NCI-H2196 treated with DMSO at 0.1 percent for 48 hours (cell line): ENCODE results near the gene MTIF2.
"Not testable (repeated sequence)": the region's sequence is repeated elsewhere in the genome, so short reads cannot be mapped to it uniquely, and the experiment has no call there.

ENCODE experiments used
- DNase-seq: peaks from one replicate; lab custom pipeline; 2025; ENCODE audit not compliant: unreplicated experiment; lab: John Stamatoyannopoulos, UW

The MTIF2 gene

GRCh38 chr2:55245411-55245810 lies 23.6 kb downstream of the MTIF2 start:
- no peak for DNase-seq

DNA sequence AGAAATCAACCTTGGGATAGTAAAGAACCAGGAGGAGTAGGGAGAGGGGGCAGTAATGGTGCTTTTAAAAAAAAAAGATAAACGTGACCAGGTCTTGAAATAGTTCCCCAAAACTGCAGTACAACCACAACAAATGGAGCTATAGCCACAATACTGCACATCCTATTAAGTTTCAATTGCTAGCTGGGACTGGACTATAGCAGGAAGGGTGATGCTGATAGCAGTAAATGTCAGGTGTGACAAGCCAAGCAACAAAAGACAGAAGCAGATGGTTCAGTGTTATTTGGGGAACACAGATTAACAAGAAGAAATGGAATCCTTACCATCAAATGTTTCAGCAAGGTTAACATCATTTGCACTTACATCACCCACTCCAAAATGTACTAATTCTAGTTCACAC lies 26.4 kb downstream of the MTIF2 start:
- DNase-seq = no peak

GRCh38 chr2:55241582-55241981 lies 27.4 kb downstream of the MTIF2 start:
- DNase-seq = not testable (repeated sequence)

DNA sequence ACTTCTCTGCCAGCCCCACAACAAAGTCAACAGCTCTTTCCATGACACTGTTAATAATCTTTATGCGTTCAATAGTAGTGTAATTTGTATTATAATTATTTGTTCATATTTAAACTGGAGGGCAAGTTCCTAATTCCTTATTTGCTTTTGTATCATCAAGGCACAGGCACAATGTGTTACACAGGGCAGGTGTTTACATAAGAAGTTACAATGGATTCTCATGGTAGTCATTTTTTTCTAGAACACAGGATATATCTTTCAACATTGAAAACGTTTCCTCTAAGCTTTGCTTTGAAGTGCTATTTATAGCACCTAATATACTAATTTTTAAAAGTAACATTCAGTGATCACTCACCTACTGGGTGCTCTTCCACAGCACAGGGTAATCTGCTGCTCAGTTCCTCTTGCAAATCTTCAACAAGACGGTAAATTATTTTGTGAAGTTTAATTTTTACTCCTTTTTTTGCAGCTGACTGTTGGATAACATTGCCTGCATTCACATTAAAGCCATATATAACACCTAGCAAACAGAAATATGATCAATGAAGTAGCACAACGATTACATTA lies 29.3 kb downstream of the MTIF2 start:
- DNase-seq = no peak

GRCh38 chr2:55236992-55237543 lies 32.0 kb downstream of the MTIF2 start:
- no peak for DNase-seq

DNA sequence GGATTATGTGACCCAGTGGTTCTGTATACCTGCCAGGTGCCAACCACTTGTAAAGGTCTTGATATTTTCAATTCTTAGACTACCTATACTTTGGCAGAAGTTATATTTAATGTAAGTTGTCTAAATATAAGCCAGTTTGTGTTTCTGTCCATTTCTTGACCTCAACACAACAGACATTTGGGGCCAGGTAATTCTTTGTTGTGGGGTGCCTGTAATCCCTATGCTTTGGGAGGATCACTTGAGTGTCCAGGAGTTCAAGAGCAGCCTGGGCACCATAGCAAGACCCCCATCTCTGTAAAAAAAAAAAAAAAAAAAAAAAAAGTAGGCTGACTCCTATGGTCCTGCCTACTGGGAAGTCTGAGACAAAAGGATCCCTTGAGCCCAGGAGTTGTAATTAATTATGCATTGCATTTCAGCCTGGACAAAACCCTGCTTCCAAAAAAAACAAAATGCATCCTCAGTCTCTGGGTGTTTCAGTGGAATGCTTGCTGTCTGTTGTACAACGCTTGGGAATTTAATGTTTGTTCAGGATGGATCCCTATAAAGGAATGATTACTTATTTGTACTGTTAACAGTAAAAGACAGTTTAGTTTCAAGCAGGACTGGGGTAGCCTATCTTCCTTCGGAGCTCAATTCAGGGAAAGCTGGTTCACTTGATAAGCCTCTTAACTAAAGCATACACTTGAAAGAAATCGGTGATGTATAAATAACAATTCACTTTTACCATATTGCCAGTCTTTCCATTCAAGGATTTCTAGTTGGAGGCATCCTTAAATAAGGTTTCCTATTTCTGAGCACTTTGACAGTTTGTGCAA lies 33.1 kb downstream of the MTIF2 start:
- no peak for DNase-seq

GRCh38 chr2:55233658-55233940 lies 35.4 kb downstream of the MTIF2 start:
- DNase-seq = no peak

- DNase-seq = no peak
Observed at GRCh38 chr2:55232863-55233657, 36.0 kb downstream of the MTIF2 start.

DNA sequence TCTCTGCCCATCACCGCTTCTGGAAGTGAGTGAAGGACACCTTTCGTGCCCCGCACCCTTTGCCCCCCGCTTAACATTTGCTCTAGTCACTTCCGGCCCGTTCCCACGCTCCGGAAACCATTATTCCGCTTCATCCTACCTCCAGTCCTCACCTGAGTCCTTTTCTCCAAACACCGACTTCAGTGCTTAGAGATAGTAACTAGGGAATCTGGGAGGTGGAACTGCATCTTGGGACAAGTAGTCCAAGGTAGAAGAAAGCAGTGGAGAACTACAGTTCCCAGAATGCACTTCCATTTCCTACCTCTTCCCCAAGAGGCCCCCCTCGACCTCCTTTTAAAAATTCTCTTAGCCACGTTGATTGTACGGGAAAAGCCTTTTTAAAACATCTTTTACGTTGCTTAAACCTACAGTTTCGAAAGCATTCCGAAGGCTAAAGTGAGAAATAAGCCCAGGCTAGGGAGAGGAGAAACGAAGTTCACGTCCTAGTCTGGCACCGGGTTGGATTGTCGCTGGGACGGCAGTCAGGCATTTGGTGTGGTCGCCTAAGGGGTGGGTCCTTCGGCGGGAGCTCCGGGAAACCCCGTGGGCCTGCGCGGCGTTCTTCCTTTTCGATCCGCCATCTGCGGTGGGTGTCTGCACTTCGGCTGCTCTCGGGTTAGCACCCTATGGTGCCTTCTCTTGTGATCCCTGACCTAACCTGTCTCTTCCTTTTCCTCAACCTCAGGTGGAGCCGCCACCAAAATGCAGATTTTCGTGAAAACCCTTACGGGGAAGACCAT lies 36.8 kb downstream of the MTIF2 start, which contains the start of the genes CLHC1 and RPS27A:
TSS of gene CLHC1 (minus strand) at position 210 of the 779 bp plus-strand sequence. CDS start 9,882 bp downstream, outside the sequence.
TSS of gene RPS27A (plus strand) at position 605 of the 779 bp plus-strand sequence. CDS start at position 742, 137 bp downstream.
- peak; percentile 76 for DNase-seq

GRCh38 chr2:55231546-55232083 lies 37.4 kb downstream of the MTIF2 start:
- no peak for DNase-seq

DNA sequence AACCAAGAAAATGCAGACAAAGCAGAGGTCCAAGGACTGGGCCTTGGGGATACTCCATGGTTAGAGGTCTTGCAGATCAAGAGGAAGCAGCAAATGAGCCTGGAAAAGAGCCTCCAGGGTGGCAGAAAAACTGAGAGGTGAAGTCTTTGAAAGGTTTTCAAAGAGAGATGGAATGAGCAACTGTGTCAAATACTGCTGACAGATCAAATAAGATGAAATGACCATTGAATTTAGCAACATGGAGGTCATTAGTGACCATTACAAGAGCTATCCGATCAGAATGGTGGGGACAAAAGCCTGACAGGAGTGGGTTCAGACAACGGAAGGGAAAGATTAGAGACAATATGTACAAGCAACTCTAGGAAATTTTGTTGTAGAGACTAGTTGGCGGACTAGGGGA lies 38.5 kb downstream of the MTIF2 start:
- no peak for DNase-seq

DNA sequence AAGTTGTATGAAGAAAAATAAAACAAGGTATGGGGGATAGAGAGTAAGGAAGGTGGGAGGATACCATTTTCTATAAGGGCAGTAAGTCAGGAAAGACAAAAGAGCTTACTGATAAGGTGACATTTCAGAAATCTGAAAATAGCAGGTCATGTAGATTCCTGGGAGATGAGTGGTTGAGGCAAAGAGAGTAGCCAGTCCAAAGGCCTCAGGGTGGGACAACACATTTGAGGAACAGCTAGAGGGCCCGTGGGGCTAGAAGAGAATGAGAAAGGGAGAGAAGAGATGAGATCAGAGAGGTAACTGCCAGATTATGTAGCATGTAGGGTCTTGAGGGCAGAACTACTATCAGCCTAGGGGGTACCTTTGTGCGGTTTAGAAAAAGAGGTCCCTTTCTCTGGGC lies 39.8 kb downstream of the MTIF2 start:
- DNase-seq = no peak

- DNase-seq = no peak
Observed at GRCh38 chr2:55228226-55228563, 40.8 kb downstream of the MTIF2 start.

DNA sequence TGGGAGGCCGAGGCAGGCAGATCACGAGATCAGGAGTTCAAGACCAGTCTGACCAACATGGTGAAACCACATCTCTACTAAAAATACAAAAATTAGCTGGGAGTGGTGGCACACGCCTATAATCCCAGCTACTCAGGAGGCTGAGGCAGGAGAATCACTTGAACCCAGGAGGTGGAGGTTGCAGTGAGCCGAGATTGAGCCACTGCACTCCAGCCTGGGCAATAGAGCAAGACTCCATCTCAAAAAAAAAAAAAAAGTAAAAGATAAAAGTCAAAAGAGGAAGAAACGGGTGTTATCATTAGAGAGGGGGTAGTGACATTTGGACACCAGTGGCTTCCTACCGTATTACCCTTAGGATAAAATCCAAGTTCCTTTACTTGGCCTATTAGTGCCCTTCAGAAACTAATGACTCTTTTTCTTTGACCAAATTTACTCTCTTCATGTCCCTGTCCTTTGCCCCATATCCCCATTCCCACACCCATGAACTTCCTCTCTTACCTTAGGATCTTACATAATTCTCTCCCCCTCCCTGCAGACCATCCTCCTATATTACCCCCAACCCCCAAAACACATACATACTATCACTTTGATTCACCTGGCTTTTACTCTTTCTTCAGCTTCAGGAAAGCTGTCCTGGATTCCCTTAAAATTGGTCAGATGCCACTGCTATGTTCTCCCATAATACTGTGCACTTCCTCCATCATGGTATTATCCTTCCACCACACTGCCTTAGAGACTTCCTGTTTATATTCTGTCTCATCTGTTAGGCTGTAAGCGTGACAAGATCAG lies 41.4 kb downstream of the MTIF2 start:
- not testable (repeated sequence) for DNase-seq

GRCh38 chr2:55225481-55226020 lies 43.5 kb downstream of the MTIF2 start:
- DNase-seq = no peak

DNA sequence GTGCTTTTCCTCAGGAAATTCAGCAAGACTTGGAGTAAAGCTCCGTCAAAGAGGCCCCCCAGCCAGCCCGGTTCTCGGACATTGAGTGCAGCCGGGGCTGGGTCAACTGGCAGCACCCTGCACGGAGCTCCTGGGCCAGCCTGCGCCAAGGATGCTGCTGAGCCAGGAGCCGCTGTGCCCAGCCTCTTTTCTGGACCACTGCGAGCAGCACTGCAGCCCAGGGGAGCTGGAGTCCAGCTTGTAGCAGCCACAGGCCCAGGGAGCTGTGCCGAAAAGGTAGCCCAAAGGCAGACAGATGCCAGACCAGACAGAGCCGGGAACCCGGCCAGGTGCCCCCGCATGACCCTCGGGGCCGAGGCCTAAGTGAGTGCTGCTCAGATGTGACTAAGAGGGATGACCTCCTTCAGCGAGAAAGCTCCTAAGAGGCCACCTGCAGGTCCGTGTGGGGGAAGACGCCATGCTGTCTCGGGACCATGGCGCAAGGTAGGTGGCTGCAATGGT lies 44.2 kb downstream of the MTIF2 start:
- no peak for DNase-seq

DNA sequence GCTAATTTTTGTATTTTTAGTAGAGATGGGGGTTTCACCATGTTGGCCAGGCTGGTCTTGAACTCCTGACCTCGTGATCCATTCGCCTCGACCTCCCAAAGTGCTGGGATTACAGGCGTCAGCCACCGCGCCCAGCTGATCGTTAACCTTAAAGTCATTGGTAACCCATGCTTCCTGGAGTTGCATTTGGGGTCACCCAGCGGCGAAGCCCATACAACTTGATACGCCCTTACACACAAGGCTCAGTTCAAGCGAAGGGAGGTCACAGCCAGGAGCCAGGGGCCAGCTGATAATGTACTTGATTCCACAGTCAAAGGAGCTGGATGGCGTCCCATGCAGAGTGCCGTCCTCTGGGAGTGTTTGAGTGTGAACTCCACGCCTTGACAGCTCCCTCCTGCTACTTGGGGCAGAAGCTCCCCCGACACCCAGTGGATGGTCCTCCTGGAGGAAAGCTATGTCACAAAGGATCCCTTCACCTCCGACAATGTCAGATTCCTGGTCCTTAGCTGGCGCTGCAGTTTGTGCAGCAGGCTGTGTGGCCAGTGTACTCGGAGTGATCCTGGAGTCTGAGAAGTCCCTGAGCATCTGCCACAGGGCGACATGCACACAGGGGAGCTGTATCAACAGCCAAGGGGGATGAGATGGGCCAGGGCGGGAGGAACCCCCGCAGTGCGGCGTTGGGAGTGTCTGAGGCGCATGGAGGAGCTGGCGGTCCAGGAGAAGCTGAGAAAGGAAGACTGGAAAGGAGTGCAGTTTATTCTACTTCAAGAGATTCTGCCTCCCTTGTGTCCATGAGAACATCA lies 44.9 kb downstream of the MTIF2 start:
- no peak for DNase-seq

DNA sequence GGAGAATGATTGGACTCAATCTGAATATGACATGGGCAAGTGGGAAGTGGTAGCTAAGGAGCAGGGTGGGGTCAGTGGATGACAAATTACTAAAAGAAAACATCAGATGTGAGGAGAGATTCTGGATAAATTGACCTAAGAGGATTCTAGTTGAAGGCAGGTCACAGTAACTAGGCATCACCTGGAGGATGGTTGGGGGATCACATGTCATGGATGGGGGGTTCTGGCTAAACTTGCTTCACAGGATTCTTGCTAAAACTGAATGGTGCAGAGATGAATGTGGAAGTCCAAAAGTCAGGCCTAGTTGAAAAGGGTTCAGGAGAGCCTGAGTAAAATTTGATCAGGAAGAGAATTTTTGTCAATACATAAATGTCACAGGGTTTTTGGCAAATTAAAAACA lies 55.2 kb downstream of the MTIF2 start:
- no peak for DNase-seq

DNA sequence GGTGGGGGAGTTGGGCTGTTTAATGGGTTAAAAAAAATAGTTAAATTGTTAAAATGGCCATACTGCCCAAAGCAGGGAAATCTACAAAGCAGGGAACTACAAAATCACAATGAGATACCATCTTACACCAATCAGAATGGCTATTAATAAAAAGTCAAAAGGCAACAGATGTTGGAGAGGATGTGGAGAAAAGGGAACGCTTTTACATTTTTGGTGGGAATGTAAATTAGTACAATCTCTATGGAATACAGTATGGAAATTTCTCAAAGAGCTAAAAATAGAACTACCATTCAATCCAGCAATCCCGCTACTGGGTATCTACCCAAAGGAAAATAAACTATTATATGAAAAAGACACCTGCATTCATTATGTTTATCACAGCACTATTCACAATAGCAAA lies 64.1 kb downstream of the MTIF2 start:
- no peak for DNase-seq
